ENCODE data around the gene IST1. TPM values are rescaled to one million over a fixed set of nuclear protein-coding genes. Genes with fewer than 3 reads are reported as not detected.

Gene IST1
- total RNA-seq, 1 experiment from 2014 or later, result 160 TPM

GRCh38 chr16:71937868-71938510, 42.7 kb downstream of the IST1 start:
- Histone ChIP-seq H2AFZ (ENCODE audit: low read length) (no peak overlapping the region), H3K4me3 (ENCODE audit: low read length) (no peak overlapping the region), H3K27me3 (ENCODE audit: low read length) (no peaks in the 10 kb centered on the region), H3K9me3 (ENCODE audit: low read length) (no peaks in the 10 kb centered on the region), H3K36me3 (ENCODE audit: insufficient read depth, low read length) (peaks cover 9% of the 10 kb centered on the region), H3K9me2 (replicated peaks; ENCODE audit: insufficient read depth, low read length) (no peaks in the 10 kb centered on the region), H3K4me2 (ENCODE audit: low read depth, low read length, poor library complexity, severe bottlenecking) (no peak overlapping the region), H3K4me1 (ENCODE audit: low read length) (no peaks in the 10 kb centered on the region), H4K20me1 (ENCODE audit: insufficient read depth, low read depth, low read length) (peaks cover 3% of the 10 kb centered on the region; the same call in 1 of the 2 replicates), H3K9ac (ENCODE audit: low read length) (no peak overlapping the region), H3K27ac (ENCODE audit: low read length) (no peak overlapping the region), H3K79me2 (ENCODE audit: low read length) (no peaks in the 10 kb centered on the region)
- no peak for DNase-seq

DNA sequence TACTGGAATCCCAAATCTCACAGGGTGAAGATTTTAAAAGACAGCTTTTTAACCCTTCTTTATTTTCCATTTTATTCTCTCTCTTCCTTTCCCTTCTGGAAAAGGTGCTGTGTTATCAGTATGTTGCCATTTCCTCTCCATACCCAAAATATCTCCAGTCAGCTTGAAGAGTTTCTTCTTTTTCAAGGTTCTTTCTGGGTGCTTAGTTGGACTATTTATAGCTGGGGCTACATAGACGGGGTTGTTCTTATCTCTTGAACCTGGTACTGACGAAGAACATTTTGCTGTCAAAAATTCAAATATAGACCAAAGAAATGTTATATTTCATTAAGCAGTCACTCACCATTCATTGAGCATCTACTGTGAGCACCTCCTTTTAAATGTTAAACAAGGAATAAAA, 48.6 kb downstream of the IST1 start:
- Histone ChIP-seq H3K9ac (ENCODE audit: low read length) (no peak overlapping the region), H3K4me3 (ENCODE audit: low read length) (no peak overlapping the region), H2AFZ (ENCODE audit: low read length) (no peak overlapping the region), H3K9me3 (ENCODE audit: low read length) (no peaks in the 10 kb centered on the region), H3K4me2 (ENCODE audit: low read depth, low read length, poor library complexity, severe bottlenecking) (no peak overlapping the region), H4K20me1 (ENCODE audit: insufficient read depth, low read depth, low read length) (no peaks in the 10 kb centered on the region), H3K79me2 (ENCODE audit: low read length) (no peaks in the 10 kb centered on the region), H3K4me1 (ENCODE audit: low read length) (peaks cover 11% of the 10 kb centered on the region), H3K9me2 (replicated peaks; ENCODE audit: insufficient read depth, low read length) (no peaks in the 10 kb centered on the region), H3K27ac (ENCODE audit: low read length) (no peak overlapping the region), H3K36me3 (ENCODE audit: insufficient read depth, low read length) (no peaks in the 10 kb centered on the region), H3K27me3 (ENCODE audit: low read length) (no peaks in the 10 kb centered on the region)
- DNase-seq, result no peak

DNA sequence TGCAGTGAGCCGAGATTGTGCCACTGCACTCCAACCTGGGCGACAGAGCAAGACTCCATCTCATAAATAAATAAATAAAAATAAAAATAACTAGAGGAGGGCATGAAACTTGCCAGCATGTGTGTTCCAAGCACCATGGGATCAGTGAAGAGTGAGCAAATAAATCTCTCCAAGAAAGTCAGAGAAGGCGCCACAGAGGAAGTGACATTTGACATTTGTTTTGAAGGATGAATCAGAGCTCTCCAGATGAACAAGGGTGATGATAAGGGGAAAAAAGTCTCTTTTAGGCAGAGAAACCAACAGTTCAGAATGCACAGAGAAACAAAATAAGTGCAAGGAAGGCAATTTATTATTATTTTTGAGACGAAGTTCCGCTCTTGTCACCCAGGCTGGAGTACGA, 50.3 kb downstream of the IST1 start:
- no peak overlapping the region for H3K4me3 ChIP-seq (ENCODE audit: low read length)
- H3K4me2 ChIP-seq (ENCODE audit: low read depth, low read length, poor library complexity, severe bottlenecking), result no peak overlapping the region
- no peak for DNase-seq
- H3K9me3 ChIP-seq (ENCODE audit: low read length), result no peaks in the 10 kb centered on the region
- no peaks in the 10 kb centered on the region for H3K27me3 ChIP-seq (ENCODE audit: low read length)
- no peaks in the 10 kb centered on the region for H3K9me2 ChIP-seq (replicated peaks; ENCODE audit: insufficient read depth, low read length)
- H2AFZ ChIP-seq (ENCODE audit: low read length), result no peak overlapping the region
- no peak overlapping the region for H3K27ac ChIP-seq (ENCODE audit: low read length)
- H3K4me1 ChIP-seq (ENCODE audit: low read length), result peaks cover 11% of the 10 kb centered on the region
- H3K79me2 ChIP-seq (ENCODE audit: low read length), result no peaks in the 10 kb centered on the region
- no peaks in the 10 kb centered on the region for H3K36me3 ChIP-seq (ENCODE audit: insufficient read depth, low read length)
- H3K9ac ChIP-seq (ENCODE audit: low read length), result no peak overlapping the region
- no peaks in the 10 kb centered on the region for H4K20me1 ChIP-seq (ENCODE audit: insufficient read depth, low read depth, low read length)

GRCh38 chr16:71952825-71953224, 57.5 kb downstream of the IST1 start:
- DNase-seq, result no peak
- no peaks in the 10 kb centered on the region for H3K79me2 ChIP-seq (ENCODE audit: low read length)
- no peak overlapping the region for H3K27ac ChIP-seq (ENCODE audit: low read length)
- H3K9me2 ChIP-seq (replicated peaks; ENCODE audit: insufficient read depth, low read length), result no peaks in the 10 kb centered on the region
- no peaks in the 10 kb centered on the region for H3K27me3 ChIP-seq (ENCODE audit: low read length)
- peaks cover 6% of the 10 kb centered on the region for H3K4me1 ChIP-seq (ENCODE audit: low read length)
- no peaks in the 10 kb centered on the region for H3K9me3 ChIP-seq (ENCODE audit: low read length)
- H3K9ac ChIP-seq (ENCODE audit: low read length), result no peak overlapping the region
- no peak overlapping the region for H3K4me3 ChIP-seq (ENCODE audit: low read length)
- no peaks in the 10 kb centered on the region for H4K20me1 ChIP-seq (ENCODE audit: insufficient read depth, low read depth, low read length)
- no peaks in the 10 kb centered on the region for H3K36me3 ChIP-seq (ENCODE audit: insufficient read depth, low read length)
- no peak overlapping the region for H2AFZ ChIP-seq (ENCODE audit: low read length)
- no peak overlapping the region for H3K4me2 ChIP-seq (ENCODE audit: low read depth, low read length, poor library complexity, severe bottlenecking)

DNA sequence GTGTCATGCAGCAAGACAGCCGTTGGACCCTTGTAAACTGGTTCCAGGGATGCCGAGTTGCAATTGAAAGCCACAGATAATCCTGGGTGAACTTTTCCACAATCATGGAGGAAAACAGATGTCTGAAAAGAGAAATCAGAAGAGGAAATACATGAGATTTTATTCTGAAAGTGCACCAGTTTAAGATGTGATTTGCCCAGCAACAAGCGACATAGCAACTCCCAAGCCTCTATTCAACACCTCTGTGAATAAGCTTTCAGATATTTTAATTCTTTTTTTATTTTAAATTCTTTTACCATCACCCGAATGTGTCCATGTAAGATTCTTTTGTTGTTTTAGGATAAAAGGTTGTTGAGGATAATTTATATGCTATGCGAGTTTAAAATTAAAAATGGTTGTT, 58.8 kb downstream of the IST1 start:
- Histone ChIP-seq H3K79me2 (ENCODE audit: low read length) (no peaks in the 10 kb centered on the region), H4K20me1 (ENCODE audit: insufficient read depth, low read depth, low read length) (no peaks in the 10 kb centered on the region), H3K27ac (ENCODE audit: low read length) (no peak overlapping the region), H3K4me2 (ENCODE audit: low read depth, low read length, poor library complexity, severe bottlenecking) (no peak overlapping the region), H3K4me1 (ENCODE audit: low read length) (peaks cover 6% of the 10 kb centered on the region), H3K9me3 (ENCODE audit: low read length) (no peaks in the 10 kb centered on the region), H3K36me3 (ENCODE audit: insufficient read depth, low read length) (no peaks in the 10 kb centered on the region), H3K27me3 (ENCODE audit: low read length) (no peaks in the 10 kb centered on the region), H2AFZ (ENCODE audit: low read length) (no peak overlapping the region), H3K9me2 (replicated peaks; ENCODE audit: insufficient read depth, low read length) (no peaks in the 10 kb centered on the region), H3K9ac (ENCODE audit: low read length) (no peak overlapping the region), H3K4me3 (ENCODE audit: low read length) (no peak overlapping the region)
- no peak for DNase-seq

DNA sequence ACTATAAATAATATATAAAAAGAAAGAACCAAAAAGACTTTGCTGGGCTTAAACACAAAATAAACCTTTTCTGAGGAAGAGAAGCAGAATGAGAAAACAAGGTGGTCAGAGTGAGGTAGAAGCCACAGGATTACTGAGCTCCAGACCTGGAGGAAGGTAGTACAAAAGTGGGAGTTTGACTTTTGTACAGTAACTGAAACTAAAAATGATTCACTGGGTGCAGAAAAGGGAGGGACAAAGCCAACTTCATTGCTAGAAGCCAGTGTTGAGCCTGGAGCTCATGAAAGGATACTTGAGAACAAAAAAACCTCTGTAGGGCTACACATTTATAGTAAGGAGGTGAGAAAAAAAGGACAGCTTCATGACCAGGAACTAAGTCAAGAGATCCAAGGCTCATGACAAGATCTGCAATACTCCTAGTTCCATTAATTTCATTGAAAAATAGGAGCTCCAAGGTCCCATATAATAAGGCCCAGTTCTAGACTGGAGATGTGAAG, 59.4 kb downstream of the IST1 start:
- Histone ChIP-seq H4K20me1 (ENCODE audit: insufficient read depth, low read depth, low read length) (no peaks in the 10 kb centered on the region), H3K4me2 (ENCODE audit: low read depth, low read length, poor library complexity, severe bottlenecking) (no peak overlapping the region), H3K9ac (ENCODE audit: low read length) (no peak overlapping the region), H3K27me3 (ENCODE audit: low read length) (no peaks in the 10 kb centered on the region), H3K79me2 (ENCODE audit: low read length) (no peaks in the 10 kb centered on the region), H3K4me1 (ENCODE audit: low read length) (peaks cover 10% of the 10 kb centered on the region), H3K4me3 (ENCODE audit: low read length) (no peak overlapping the region), H3K36me3 (ENCODE audit: insufficient read depth, low read length) (no peaks in the 10 kb centered on the region), H3K9me3 (ENCODE audit: low read length) (no peaks in the 10 kb centered on the region), H3K27ac (ENCODE audit: low read length) (no peak overlapping the region), H2AFZ (ENCODE audit: low read length) (no peak overlapping the region), H3K9me2 (replicated peaks; ENCODE audit: insufficient read depth, low read length) (no peaks in the 10 kb centered on the region)
- DNase-seq, result no peak

DNA sequence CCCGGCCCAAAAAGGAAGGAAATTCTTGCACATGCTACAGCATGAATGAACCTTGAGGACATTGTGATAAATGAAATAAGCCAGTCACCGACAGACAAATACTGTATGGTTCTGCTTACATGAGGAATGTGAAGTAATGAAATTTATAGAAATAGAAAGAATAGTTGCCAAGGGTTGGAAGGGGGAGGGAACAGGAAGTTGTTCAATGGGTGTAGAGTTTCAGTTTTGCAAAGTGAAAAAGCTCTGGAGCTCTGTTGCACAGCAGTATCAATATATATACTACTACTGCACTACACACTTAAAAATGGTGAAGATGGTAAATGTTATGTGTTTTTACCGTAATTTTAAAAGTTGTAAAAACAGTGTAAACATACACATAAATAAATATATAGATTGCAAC, 61.2 kb downstream of the IST1 start:
- Histone ChIP-seq H3K9ac (ENCODE audit: low read length) (no peak overlapping the region), H3K9me2 (replicated peaks; ENCODE audit: insufficient read depth, low read length) (no peaks in the 10 kb centered on the region), H3K27me3 (ENCODE audit: low read length) (no peaks in the 10 kb centered on the region), H3K9me3 (ENCODE audit: low read length) (no peaks in the 10 kb centered on the region), H3K4me1 (ENCODE audit: low read length) (peaks cover 14% of the 10 kb centered on the region), H3K79me2 (ENCODE audit: low read length) (no peaks in the 10 kb centered on the region), H3K4me3 (ENCODE audit: low read length) (no peak overlapping the region), H3K36me3 (ENCODE audit: insufficient read depth, low read length) (no peaks in the 10 kb centered on the region), H3K4me2 (ENCODE audit: low read depth, low read length, poor library complexity, severe bottlenecking) (peak overlapping the region; percentile 26), H2AFZ (ENCODE audit: low read length) (no peak overlapping the region), H4K20me1 (ENCODE audit: insufficient read depth, low read depth, low read length) (no peaks in the 10 kb centered on the region), H3K27ac (ENCODE audit: low read length) (no peak overlapping the region)
- DNase-seq, result no peak

DNA sequence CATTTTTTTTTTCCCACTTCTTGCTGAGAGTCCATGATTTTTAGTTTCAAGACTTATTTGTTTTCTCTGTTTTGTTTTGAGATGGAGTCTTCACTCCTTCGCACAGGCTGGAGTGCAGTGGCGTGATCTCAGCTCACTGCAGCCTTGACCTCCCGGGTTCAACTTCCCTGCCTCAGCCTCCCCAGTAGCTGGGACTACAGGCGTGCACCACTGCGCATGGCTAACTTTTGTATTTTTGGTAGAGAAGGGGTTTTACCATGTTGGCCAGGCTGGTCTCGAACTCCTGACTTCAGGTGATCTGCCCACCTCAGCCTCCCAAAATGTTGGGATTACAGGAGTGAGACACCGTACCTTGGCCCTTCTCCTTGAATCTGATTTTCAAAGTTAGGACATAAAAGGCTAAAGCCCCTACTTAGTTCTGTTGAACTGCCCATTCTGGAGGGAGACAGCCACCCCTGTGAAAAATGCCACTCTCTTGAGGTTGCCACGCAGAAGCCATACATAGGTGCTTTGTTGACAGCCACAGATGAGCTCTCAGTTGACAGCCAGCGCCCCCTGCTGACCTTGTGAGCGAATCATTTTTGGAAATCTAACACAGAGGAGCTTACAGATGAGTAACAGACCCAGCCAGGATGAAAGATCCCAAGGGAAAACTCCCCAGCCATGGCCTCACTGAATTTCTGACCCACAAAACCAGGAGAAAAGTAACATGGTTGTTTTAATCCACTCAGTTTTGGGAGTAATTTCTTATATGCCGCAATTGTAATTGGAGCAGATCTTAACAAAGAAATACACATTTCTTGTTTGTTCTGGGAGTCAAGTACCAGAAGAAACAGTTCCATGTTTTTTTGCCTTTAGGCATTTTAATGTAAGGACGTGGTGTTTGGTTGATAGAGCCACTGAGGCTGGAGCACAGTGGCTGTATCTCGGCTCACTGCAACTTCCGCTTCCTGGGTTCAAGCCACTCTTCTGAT, 66.0 kb downstream of the IST1 start:
- no peaks in the 10 kb centered on the region for H3K27me3 ChIP-seq (ENCODE audit: low read length)
- DNase-seq, result peak; percentile 93
- H2AFZ ChIP-seq (ENCODE audit: low read length), result no peak overlapping the region; the same call in 1 of the 2 replicates
- no peak overlapping the region for H3K4me3 ChIP-seq (ENCODE audit: low read length)
- H3K9ac ChIP-seq (ENCODE audit: low read length), result no peak overlapping the region
- no peak overlapping the region for H3K27ac ChIP-seq (ENCODE audit: low read length)
- H3K9me3 ChIP-seq (ENCODE audit: low read length), result no peaks in the 10 kb centered on the region
- H3K36me3 ChIP-seq (ENCODE audit: insufficient read depth, low read length), result no peaks in the 10 kb centered on the region
- no peaks in the 10 kb centered on the region for H4K20me1 ChIP-seq (ENCODE audit: insufficient read depth, low read depth, low read length)
- H3K9me2 ChIP-seq (replicated peaks; ENCODE audit: insufficient read depth, low read length), result no peaks in the 10 kb centered on the region
- peaks cover 22% of the 10 kb centered on the region for H3K4me1 ChIP-seq (ENCODE audit: low read length)
- H3K79me2 ChIP-seq (ENCODE audit: low read length), result no peaks in the 10 kb centered on the region
- peak overlapping the region; percentile 25 for H3K4me2 ChIP-seq (ENCODE audit: low read depth, low read length, poor library complexity, severe bottlenecking)

Measured in Karpas-422 (cell line).